H1 (cell line): Measurements from ENCODE around the gene IL1RAPL1.

Experiments
- CTCF ChIP-seq, 3 experiments: IDR thresholded peaks; 1 replicate in 2 of 3; 2 replicates in 1 of 3; pipeline versions ENCODE4 v1.5.1 to v1.6.1; 2011; ENCODE audit warnings: low read length in 3 of 3, mild to moderate bottlenecking in 3 of 3, inconsistent platforms in 2 of 3, low read depth in 1 of 3, moderate library complexity in 1 of 3; ENCODE audit not compliant: insufficient read depth in 1 of 3; ENCODE audit errors: control extremely low read depth in 1 of 3
- GABPA ChIP-seq: IDR thresholded peaks from 2 replicates; pipeline ENCODE4 v1.6.1; 2011; ENCODE audit warnings: mild to moderate bottlenecking, low read length, moderate library complexity, borderline replicate concordance; ENCODE audit not compliant: insufficient read depth

GRCh38 chrX:28552882-28553829 lies 34.1 kb upstream of the IL1RAPL1 start:
- TF ChIP-seq CTCF (IDR thresholded peaks at IDR 0.05; ENCODE audit: control extremely low read depth in 1 of 3, insufficient read depth in 1 of 3, low read depth in 1 of 3, low read length in 3 of 3) (no peak), GABPA (no peak)
